H1 (cell line): ENCODE data around the gene C11orf58. TPM values are rescaled to one million over a fixed set of nuclear protein-coding genes. Genes with fewer than 3 reads are reported as not detected.

Experiments used
- CTCF ChIA-PET: fragments of 300-600 bp; sonication (Branson Sonifier 250); formaldehyde crosslinking; loops from one replicate; lab custom pipeline; 2021; ENCODE audit not compliant: partially characterized antibody; lab: Charles Lee
- POLR2A ChIA-PET: fragments of 300-600 bp; sonication (Branson Sonifier 250); formaldehyde crosslinking; loops from one replicate; lab custom pipeline; 2021; ENCODE audit warnings: inconsistent platforms; ENCODE audit not compliant: partially characterized antibody; lab: Charles Lee
- DNase-seq, 2 experiments: peaks; one replicate each; pipeline versions ENCODE4 v3.0.0 to v3.0.0-alpha.2; 2010 to 2022; ENCODE audit warnings: low spot score in 2 of 2, low read depth in 1 of 2, mixed read lengths in 1 of 2
- FAIRE-seq: peaks from 2 replicates; lab custom pipeline; 2011; peaks lifted over from hg19 to GRCh38; lab: Jason Lieb, UNC
- H2AFZ ChIP-seq: 2 replicates; pipeline ENCODE4 v1.8.1; 2012; ENCODE audit warnings: low read length, inconsistent platforms
- H2AK5ac ChIP-seq: 2 replicates; pipeline ENCODE4 v1.6.1; 2013; ENCODE audit warnings: low read depth, low read length
- H2BK120ac ChIP-seq: replicated peaks from 2 replicates; pipeline ENCODE3; 2013; ENCODE audit warnings: low read depth, low read length, inconsistent platforms
- H2BK12ac ChIP-seq: 2 replicates; pipeline ENCODE4 v1.6.1; 2013; ENCODE audit warnings: low read depth, low read length
- H2BK15ac ChIP-seq: 2 replicates; pipeline ENCODE4 v1.6.1; 2013; ENCODE audit warnings: low read length
- H2BK20ac ChIP-seq: 2 replicates; pipeline ENCODE4 v1.6.1; 2013; ENCODE audit warnings: low read length
- H2BK5ac ChIP-seq: 2 replicates; pipeline ENCODE4 v1.6.1; 2013; ENCODE audit warnings: low read depth, low read length
- H3K14ac ChIP-seq: 2 replicates; pipeline ENCODE4 v1.6.1; 2013; ENCODE audit warnings: inconsistent platforms; ENCODE audit not compliant: insufficient read length
- H3K18ac ChIP-seq: 2 replicates; pipeline ENCODE4 v1.6.1; 2013; ENCODE audit warnings: low read length; ENCODE audit errors: extremely low read depth
- H3K23ac ChIP-seq: 2 replicates; pipeline ENCODE4 v1.6.1; 2013; ENCODE audit warnings: inconsistent platforms; ENCODE audit not compliant: insufficient read length
- H3K23me2 ChIP-seq: 2 replicates; pipeline ENCODE4 v1.6.1; 2013; ENCODE audit warnings: low read depth, low read length
- H3K27ac ChIP-seq: 2 replicates; pipeline ENCODE4 v1.6.1; 2011; ENCODE audit warnings: low read depth, low read length, inconsistent platforms
- H3K27me3 ChIP-seq, 4 experiments: replicated peaks in 1 of 4; 1 replicate in 1 of 4; 2 replicates in 3 of 4; pipeline versions ENCODE4 v1.6.1 to v1.8.1; 2011 to 2013; ENCODE audit warnings: low read length in 3 of 4, mild to moderate bottlenecking in 3 of 4, inconsistent platforms in 2 of 4, mixed read lengths in 2 of 4, moderate library complexity in 1 of 4; ENCODE audit not compliant: control insufficient read depth in 3 of 4, insufficient read depth in 3 of 4; ENCODE audit errors: extremely low read depth in 1 of 4
- H3K36me3 ChIP-seq, 4 experiments: 2 replicates each; pipeline versions ENCODE4 v1.6.1 to v1.8.1; 2011 to 2013; ENCODE audit warnings: mild to moderate bottlenecking in 4 of 4, low read length in 3 of 4, moderate library complexity in 2 of 4, control low read depth in 1 of 4, inconsistent platforms in 1 of 4; ENCODE audit not compliant: insufficient read depth in 4 of 4, control insufficient read depth in 2 of 4
- H3K4ac ChIP-seq: replicated peaks from 2 replicates; pipeline ENCODE3; 2013; ENCODE audit warnings: low read length, low read depth, mixed read lengths, inconsistent platforms; ENCODE audit not compliant: insufficient read length
- H3K4me1 ChIP-seq, 4 experiments: replicated peaks in 1 of 4; 1 replicate in 1 of 4; 2 replicates in 3 of 4; pipeline versions ENCODE4 v1.6.1 to v1.8.1; 2011 to 2013; ENCODE audit warnings: low read length in 3 of 4, inconsistent platforms in 2 of 4, mixed read lengths in 1 of 4; ENCODE audit not compliant: insufficient read depth in 4 of 4, control insufficient read depth in 3 of 4
- H3K4me2 ChIP-seq, 2 experiments: 2 replicates each; pipeline versions ENCODE4 v1.6.1 to v1.8.1; 2011 to 2013; ENCODE audit warnings: low read depth in 2 of 2, low read length in 2 of 2, control low read depth in 1 of 2, inconsistent platforms in 1 of 2, mild to moderate bottlenecking in 1 of 2; ENCODE audit not compliant: insufficient read depth in 1 of 2
- H3K4me3 ChIP-seq, 4 experiments: fragments of 200-600, 300-600 bp in 1 of 4; sonication (generic), shearing (Covaris generic), sonication (Bioruptor Twin) in 1 of 4; 2 replicates each; pipeline versions ENCODE4 v1.5.1 to v1.8.1; 2011 to 2016; ENCODE audit warnings: low read length in 4 of 4, low read depth in 3 of 4, control low read depth in 2 of 4, inconsistent platforms in 2 of 4, mild to moderate bottlenecking in 2 of 4, mixed read lengths in 1 of 4, moderate library complexity in 1 of 4; ENCODE audit not compliant: insufficient read depth in 2 of 4; ENCODE audit errors: extremely low read depth in 1 of 4
- H3K56ac ChIP-seq: replicated peaks from 2 replicates; pipeline ENCODE3; 2013; ENCODE audit warnings: low read depth, mild to moderate bottlenecking, mixed read lengths, low read length, inconsistent platforms; ENCODE audit not compliant: insufficient read length
- H3K79me1 ChIP-seq: 2 replicates; pipeline ENCODE4 v1.6.1; 2013; ENCODE audit warnings: low read depth, low read length, control low read depth
- H3K79me2 ChIP-seq, 2 experiments: 2 replicates each; pipeline versions ENCODE4 v1.6.1 to v1.8.1; 2012 to 2013; ENCODE audit warnings: low read length in 2 of 2, mild to moderate bottlenecking in 2 of 2, inconsistent platforms in 1 of 2; ENCODE audit not compliant: insufficient read depth in 2 of 2, control insufficient read depth in 1 of 2
- H3K9ac ChIP-seq, 4 experiments: replicated peaks in 1 of 4; 1 replicate in 1 of 4; 2 replicates in 3 of 4; pipeline versions ENCODE4 v1.6.1 to v1.8.1; 2011 to 2013; ENCODE audit warnings: low read depth in 3 of 4, low read length in 3 of 4, control low read depth in 2 of 4, mild to moderate bottlenecking in 2 of 4, moderate library complexity in 2 of 4, inconsistent platforms in 1 of 4; ENCODE audit errors: extremely low read depth in 1 of 4
- H3K9me3 ChIP-seq, 2 experiments: 2 replicates each; pipeline versions ENCODE4 v1.6.1 to v1.8.1; 2012 to 2013; ENCODE audit warnings: mild to moderate bottlenecking in 2 of 2, moderate library complexity in 2 of 2, control low read depth in 1 of 2, inconsistent platforms in 1 of 2, low read depth in 1 of 2, low read length in 1 of 2, mixed read lengths in 1 of 2; ENCODE audit not compliant: insufficient read depth in 2 of 2
- H4K20me1 ChIP-seq, 2 experiments: replicated peaks in 1 of 2; 2 replicates each; pipeline versions ENCODE3 to v1.8.1; 2011 to 2013; ENCODE audit warnings: inconsistent platforms in 2 of 2, low read length in 2 of 2, mild to moderate bottlenecking in 1 of 2; ENCODE audit not compliant: insufficient read depth in 2 of 2, control insufficient read depth in 1 of 2
- H4K5ac ChIP-seq: 2 replicates; pipeline ENCODE4 v1.6.1; 2013; ENCODE audit warnings: low read length, low read depth, mixed read lengths, inconsistent platforms; ENCODE audit not compliant: insufficient read length
- H4K8ac ChIP-seq: 2 replicates; pipeline ENCODE4 v1.8.0; 2013; ENCODE audit warnings: mild to moderate bottlenecking, moderate library complexity, low read length, inconsistent platforms; ENCODE audit not compliant: insufficient read depth; ENCODE audit errors: extremely low read depth
- H4K91ac ChIP-seq: replicated peaks from 2 replicates; pipeline ENCODE3; 2013; ENCODE audit warnings: low read length, mixed read lengths, inconsistent platforms; ENCODE audit not compliant: insufficient read length
- BRCA1 ChIP-seq: IDR thresholded peaks from 2 replicates; pipeline ENCODE4 v1.6.1; 2012; ENCODE audit warnings: low read depth, low read length, improper control_type of control experiment
- WGBS, 2 experiments: shearing (Covaris generic) in 1 of 2; methylation state at CpG; one replicate each; pipeline versions ENCODE4 v1.1.6 to v1.1.7; 2013 to 2015; ENCODE audit warnings: low lambda C conversion rate in 2 of 2, mixed read lengths in 2 of 2, inconsistent platforms in 1 of 2, low coverage in 1 of 2, missing lambda C conversion rate in 1 of 2; ENCODE audit not compliant: insufficient replicate concordance in 2 of 2, insufficient coverage in 1 of 2, insufficient read length in 1 of 2; ENCODE audit errors: extremely low coverage in 1 of 2, missing lambda C conversion rate in 1 of 2; 5-methylcytosine and 5-hydroxymethylcytosine counted together
- polyA plus RNA-seq, 7 experiments: library from polyadenylated mRNA; depleted of rRNA in 3 of 7; stranded (reverse) in 5 of 7; unstranded in 2 of 7; fragments of >200 nt in 5 of 7; fragments of 200-250 nt in 2 of 7; gene quantifications; 1 replicate in 5 of 7; 2 replicates in 1 of 7; 4 replicates in 1 of 7; pipeline versions ENCODE4 v1.2.1 to v1.2.3, GENCODE V29; 2011 to 2013; ENCODE audit warnings: missing spikeins in 2 of 7, mixed read lengths in 2 of 7
- total RNA-seq: library from RNA; stranded (reverse); fragmentation: NEBNext Ultra II Directional; extraction: Animal tissue kit (Norgen Biotek cat#: 25700); gene quantifications from 2 replicates; pipeline ENCODE4 v1.2.1, GENCODE V29; 2021

C11orf58 gene
- total and polyA plus RNA-seq, 2 of the 8 experiments (the other 6 are each of a cell fraction or from before 2014, with no cell fraction given), result 70.7 to 181 TPM

DNA sequence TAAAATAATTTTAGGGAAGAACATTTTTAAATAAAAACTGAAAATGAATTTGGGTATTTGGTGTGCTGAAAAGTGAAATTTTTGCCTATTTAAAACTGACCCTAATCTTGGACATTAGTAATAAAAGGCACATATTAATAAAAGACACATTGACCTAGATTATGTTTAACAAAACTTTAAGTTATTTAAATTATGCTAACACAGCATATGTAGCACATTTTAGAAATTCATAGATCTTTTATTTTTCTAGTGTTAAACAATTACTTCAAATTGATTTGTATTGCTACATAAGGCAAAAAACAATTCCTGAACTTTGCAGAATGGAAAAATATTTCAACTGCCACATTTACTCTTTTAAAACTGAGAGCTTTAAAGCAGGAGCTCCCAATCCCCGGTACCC is 10.6 kb downstream of the C11orf58 start:
- no peak overlapping the region for H3K27ac ChIP-seq
- peaks cover under 1 to 37% of the 10 kb centered on the region in 2 experiments; a peak in 2 of 4 replicates for H3K79me2 ChIP-seq
- H4K5ac ChIP-seq, result no peak overlapping the region
- no peak overlapping the region for H3K4me2 ChIP-seq
- DNase-seq, result no peak
- H3K4ac ChIP-seq, result no peak overlapping the region
- H3K14ac ChIP-seq, result no peak overlapping the region
- no peak overlapping the region for H2BK120ac ChIP-seq
- no peak for FAIRE-seq
- H3K36me3 ChIP-seq, result peaks cover 12 to 93% (median 70%) of the 10 kb centered on the region in 4 experiments
- no peak overlapping the region for H2BK12ac ChIP-seq
- no peak overlapping the region for H3K23ac ChIP-seq
- H4K8ac ChIP-seq, result no peak overlapping the region
- no peak overlapping the region for H2BK20ac ChIP-seq
- H3K18ac ChIP-seq, result no peak overlapping the region
- H3K79me1 ChIP-seq, result peaks cover 5% of the 10 kb centered on the region
- no peak overlapping the region for H3K56ac ChIP-seq
- H3K4me1 ChIP-seq, result no peaks in the 10 kb centered on the region
- H3K27me3 ChIP-seq, result peaks cover 0 to 1% (median 0%) of the 10 kb centered on the region in 4 experiments; a peak in 1 of 7 replicates
- H3K9ac ChIP-seq, result no peak overlapping the region
- ChIA-PET POLR2A (interaction anchor here (0.5 to 4.0 kb wide), 3 partner anchors 10 to 1194 kb away, joined by 3 to 30 read pairs (median 3); partner anchors contain the start of gene C11orf58), CTCF (interaction anchor here (1.5 kb wide), 1 partner anchor 11 kb away, joined by 3 read pairs; no protein-coding TSS in a partner anchor)
- no peak for TF ChIP-seq BRCA1
- H2BK5ac ChIP-seq, result no peak overlapping the region
- no peak overlapping the region for H4K91ac ChIP-seq
- H2AFZ ChIP-seq, result no peak overlapping the region
- peaks cover 3% of the 10 kb centered on the region in 2 experiments for H4K20me1 ChIP-seq
- H2BK15ac ChIP-seq, result no peak overlapping the region
- no peak overlapping the region for H3K4me3 ChIP-seq
- H3K23me2 ChIP-seq, result no peaks in the 10 kb centered on the region
- H3K9me3 ChIP-seq, result no peaks in the 10 kb centered on the region
- no peak overlapping the region for H2AK5ac ChIP-seq
- 100% methylated on average over 1 of the region's 1 CpG; no CpG with 5 or more reads in 1 of the 2 experiments for WGBS, 2 experiments
